Epithelial cell of esophagus (primary cell): Measurements from ENCODE around the gene HDC.

ENCODE experiments used
- DNase-seq: peaks from one replicate; pipeline ENCODE4 v3.0.0; 2010; ENCODE audit warnings: low read depth
- H3K4me3 ChIP-seq: 2 replicates; pipeline ENCODE4 v1.5.1; 2011; ENCODE audit warnings: mild to moderate bottlenecking, low read length, control low read depth
- CTCF ChIP-seq: IDR thresholded peaks from 2 replicates; pipeline ENCODE4 v1.5.1; 2011; ENCODE audit warnings: low read depth, mild to moderate bottlenecking, low read length, control low read depth, inconsistent platforms; ENCODE audit not compliant: insufficient read depth; ENCODE audit errors: missing control alignments

HDC gene

GRCh38 chr15:50231761-50232160, 33.8 kb downstream of the HDC start:
- H3K4me3 ChIP-seq = no peak overlapping the region

DNA sequence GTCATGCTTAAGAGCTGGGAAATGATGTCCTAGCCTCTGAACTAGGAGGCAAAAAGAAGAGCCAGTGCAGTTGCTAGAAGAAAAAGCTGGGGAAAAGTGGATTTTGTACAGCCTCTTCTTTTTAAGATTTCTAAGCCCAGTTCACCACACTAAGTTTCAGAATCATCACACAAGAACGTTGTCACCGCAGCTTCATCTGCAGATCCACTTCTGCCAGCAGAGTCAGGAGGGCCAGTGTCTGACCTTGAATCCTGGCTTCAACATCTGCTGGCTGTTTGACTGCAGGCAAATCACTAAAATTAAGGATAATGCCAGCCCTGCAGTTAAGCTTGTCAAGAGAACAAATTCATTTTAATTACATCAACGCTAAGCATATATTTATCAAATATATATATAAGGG, 36.2 kb downstream of the HDC start:
- no peak for DNase-seq
- no peak overlapping the region for H3K4me3 ChIP-seq
- TF ChIP-seq CTCF = no peak

More at GRCh38 chr15:50231761-50232160, 33.8 kb downstream of the HDC start:
- no peak for DNase-seq
- no peak for TF ChIP-seq CTCF

DNA sequence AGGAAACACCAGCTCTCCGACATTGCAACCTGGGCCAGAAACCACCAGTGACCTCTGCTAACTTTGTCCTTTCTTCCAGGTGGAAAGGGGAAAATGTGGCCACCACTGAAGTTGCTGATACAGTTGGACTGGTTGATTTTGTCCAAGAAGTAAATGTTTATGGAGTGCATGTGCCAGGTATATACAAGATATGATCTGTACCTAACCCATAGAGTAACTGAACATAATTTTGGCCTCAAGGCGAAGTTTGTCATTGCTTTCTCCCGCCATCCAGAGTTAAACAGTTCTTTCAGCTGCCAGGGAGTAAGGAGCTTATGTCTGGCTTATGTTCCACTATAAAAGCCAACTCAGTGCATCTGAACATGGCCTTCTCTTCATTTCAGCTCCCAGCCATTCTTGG, 36.7 kb downstream of the HDC start:
- TF ChIP-seq CTCF = no peak
- no peak overlapping the region for H3K4me3 ChIP-seq

DNA sequence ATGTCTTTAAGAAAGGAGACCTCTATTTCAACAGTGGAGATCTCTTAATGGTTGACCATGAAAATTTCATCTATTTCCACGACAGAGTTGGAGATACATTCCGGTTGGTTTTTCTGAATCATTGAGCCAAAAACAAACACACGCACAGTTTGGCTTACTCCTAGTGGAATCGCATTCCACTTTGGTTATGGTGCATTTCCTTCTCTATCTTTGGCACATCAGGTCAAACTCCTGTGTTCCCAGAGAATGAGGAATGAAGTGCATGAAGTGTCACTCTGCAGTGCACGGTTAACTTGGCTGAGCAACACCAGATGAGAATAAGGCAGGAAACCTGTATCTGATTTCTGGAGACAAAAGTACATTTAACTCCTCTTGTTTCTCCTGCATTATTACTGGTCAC, 38.5 kb downstream of the HDC start:
- TF ChIP-seq CTCF = no peak
- H3K4me3 ChIP-seq = no peak overlapping the region
- no peak for DNase-seq

More for the DNA sequence above, 36.7 kb downstream of the HDC start:
- DNase-seq = no peak

DNA sequence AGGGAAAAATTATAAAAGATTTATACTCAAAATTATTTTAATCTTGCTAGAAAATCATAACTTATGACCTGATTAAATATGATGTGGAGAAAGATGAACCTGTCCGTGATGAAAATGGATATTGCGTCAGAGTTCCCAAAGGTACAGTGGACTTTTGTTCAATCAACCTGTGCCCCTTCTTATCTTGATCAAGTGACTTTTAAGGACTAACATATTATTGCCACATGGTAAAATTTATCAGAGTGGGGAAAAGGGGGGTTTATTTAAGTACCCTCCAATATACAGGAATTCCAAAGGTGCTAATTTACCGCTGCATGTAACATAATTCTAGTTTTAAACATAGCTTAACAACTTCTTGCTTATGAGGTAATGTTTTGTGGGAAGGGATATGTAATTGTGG, 39.6 kb downstream of the HDC start:
- H3K4me3 ChIP-seq = no peak overlapping the region
- TF ChIP-seq CTCF = no peak
- DNase-seq = no peak

GRCh38 chr15:50225057-50225456, 40.5 kb downstream of the HDC start:
- no peak for DNase-seq
- TF ChIP-seq CTCF = no peak
- H3K4me3 ChIP-seq = no peak overlapping the region

- H3K4me3 ChIP-seq = no peak overlapping the region
Measured at GRCh38 chr15:50224606-50225005, 40.9 kb downstream of the HDC start.

More at GRCh38 chr15:50224606-50225005, 40.9 kb downstream of the HDC start:
- TF ChIP-seq CTCF = no peak
- DNase-seq = peak; percentile 25
